NCI-H345 (cell line): Measurements from ENCODE around the gene TIMP1.

Experiments
- DNase-seq: peaks from one replicate; lab custom pipeline; 2025; lab: John Stamatoyannopoulos, UW

The TIMP1 gene

GRCh38 chrX:47634871-47635575 lies 52.8 kb downstream of the TIMP1 start:
- no peak for DNase-seq
